Keratinocyte (primary cell): ENCODE data around the gene LRRC27. TPM values are rescaled to one million over a fixed set of nuclear protein-coding genes. Genes with fewer than 3 reads are reported as not detected.

Experiments
- DNase-seq: peaks from one replicate; pipeline ENCODE4 v3.0.0-alpha.2; 2011; ENCODE audit warnings: low read depth, missing footprints, low spot score
- FAIRE-seq: peaks from 2 replicates; lab custom pipeline; 2011; peaks lifted over from hg19 to GRCh38; lab: Jason Lieb, UNC
- H2AFZ ChIP-seq: 2 replicates; pipeline ENCODE4 v1.6.0; 2012; ENCODE audit warnings: low read length, control low read depth, inconsistent platforms; ENCODE audit not compliant: control insufficient read depth
- H3K27ac ChIP-seq: 2 replicates; pipeline ENCODE4 v1.5.1; 2011; ENCODE audit warnings: low read length; ENCODE audit not compliant: control insufficient read depth, insufficient read depth
- H3K27me3 ChIP-seq: 3 replicates; pipeline ENCODE4 v1.6.0; 2011; ENCODE audit warnings: low read length; ENCODE audit not compliant: control insufficient read depth, insufficient read depth; ENCODE audit errors: extremely low read depth
- H3K36me3 ChIP-seq, 2 experiments: 2 replicates in 1 of 2; 3 replicates in 1 of 2; pipeline ENCODE4 v1.5.1; 2011; ENCODE audit warnings: low read length in 2 of 2, mild to moderate bottlenecking in 1 of 2; ENCODE audit not compliant: control insufficient read depth in 2 of 2, insufficient read depth in 2 of 2; ENCODE audit errors: extremely low read depth in 1 of 2
- H3K4me1 ChIP-seq: 3 replicates; pipeline ENCODE4 v1.5.1; 2011; ENCODE audit warnings: low read length; ENCODE audit not compliant: control insufficient read depth, insufficient read depth; ENCODE audit errors: extremely low read depth
- H3K4me2 ChIP-seq: 3 replicates; pipeline ENCODE4 v1.6.0; 2011; ENCODE audit warnings: low read depth, low read length; ENCODE audit not compliant: control insufficient read depth, insufficient read depth; ENCODE audit errors: extremely low read depth
- H3K4me3 ChIP-seq, 3 experiments: fragments of 200-600 bp in 1 of 3; sonication (generic) in 1 of 3; 2 replicates in 2 of 3; 3 replicates in 1 of 3; pipeline ENCODE4 v1.5.1; 2011 to 2016; ENCODE audit warnings: low read length in 3 of 3, mild to moderate bottlenecking in 3 of 3, control low read depth in 2 of 3, inconsistent platforms in 1 of 3, low read depth in 1 of 3, mixed read lengths in 1 of 3, mixed run types in 1 of 3, moderate library complexity in 1 of 3; ENCODE audit not compliant: control insufficient read depth in 2 of 3, insufficient read depth in 2 of 3; ENCODE audit errors: extremely low read depth in 1 of 3
- H3K79me2 ChIP-seq: 2 replicates; pipeline ENCODE4 v1.6.0; 2012; ENCODE audit warnings: low read length; ENCODE audit not compliant: control insufficient read depth, insufficient read depth
- H3K9ac ChIP-seq: 3 replicates; pipeline ENCODE4 v1.6.0; 2011; ENCODE audit warnings: low read length; ENCODE audit not compliant: control insufficient read depth, insufficient read depth; ENCODE audit errors: extremely low read depth
- H3K9me1 ChIP-seq: 3 replicates; pipeline ENCODE4 v1.6.0; 2011; ENCODE audit warnings: low read length; ENCODE audit not compliant: control insufficient read depth, insufficient read depth; ENCODE audit errors: extremely low read depth
- H3K9me3 ChIP-seq: 2 replicates; pipeline ENCODE4 v1.5.1; 2012; ENCODE audit warnings: low read depth, low read length; ENCODE audit not compliant: control insufficient read depth
- H4K20me1 ChIP-seq: 3 replicates; pipeline ENCODE4 v1.6.0; 2011; ENCODE audit warnings: low read length; ENCODE audit not compliant: control insufficient read depth, insufficient read depth; ENCODE audit errors: extremely low read depth
- EZH2 ChIP-seq: IDR thresholded peaks from one replicate; pipeline ENCODE4 v1.6.1; 2012; ENCODE audit warnings: inconsistent platforms, mild to moderate bottlenecking, low read length, moderate library complexity
- dilution Hi-C: fragments of 300-500 bp; cut with MboI; formaldehyde crosslinking; loops from one replicate; pipeline ENCODE4 v1.7.0; 2020; ENCODE audit warnings: low sequenced_read_pairs; ENCODE audit not compliant: extremely low pct_ligation_motif_present
- polyA plus RNA-seq, 5 experiments: library from polyadenylated mRNA; depleted of rRNA in 3 of 5; stranded (reverse) in 3 of 5; stranded (forward) in 1 of 5; unstranded in 1 of 5; fragments of >200 nt; gene quantifications; 1 replicate in 1 of 5; 2 replicates in 3 of 5; 3 replicates in 1 of 5; pipeline versions ENCODE4 v1.2.1 to v1.2.3, GENCODE V29; 2011 to 2012; ENCODE audit warnings: missing spikeins in 2 of 5, low read depth in 1 of 5, low replicate concordance in 1 of 5
- TF ChIP-seq, protein P1 (sequence below), 3 experiments: IDR thresholded peaks in 1 of 3; conservative IDR thresholded peaks in 1 of 3; optimal IDR thresholded peaks in 1 of 3; 2 replicates in 2 of 3; 3 replicates in 1 of 3; pipeline versions ENCODE3 to v1.5.1; 2011; ENCODE audit warnings: low read length in 3 of 3, mild to moderate bottlenecking in 3 of 3, moderate library complexity in 2 of 3, control low read depth in 1 of 3, inconsistent platforms in 1 of 3; ENCODE audit not compliant: insufficient read depth in 2 of 3; ENCODE audit errors: extremely low read depth in 1 of 3

Gene LRRC27
- polyA plus RNA-seq, 1 donor (not counting 4 experiments of a cell fraction or from before 2014, with no cell fraction given) = 3.0 TPM

GRCh38 chr10:132415255-132415654, 83.3 kb downstream of the LRRC27 start:
- Histone ChIP-seq H3K36me3 (peaks cover 2 to 8% of the 10 kb centered on the region in 2 experiments), H2AFZ (no peak overlapping the region), H3K27me3 (no peaks in the 10 kb centered on the region), H3K4me2 (no peak overlapping the region), H3K9ac (no peak overlapping the region), H3K79me2 (peaks cover 8% of the 10 kb centered on the region), H3K27ac (no peak overlapping the region), H3K9me3 (no peaks in the 10 kb centered on the region), H4K20me1 (no peaks in the 10 kb centered on the region), H3K9me1 (no peaks in the 10 kb centered on the region), H3K4me3 (no peak overlapping the region), H3K4me1 (peaks cover 41% of the 10 kb centered on the region)
- dilution Hi-C loops = no loop called here
- TF ChIP-seq EZH2 = no peak
- TF ChIP-seq, protein P1, sequence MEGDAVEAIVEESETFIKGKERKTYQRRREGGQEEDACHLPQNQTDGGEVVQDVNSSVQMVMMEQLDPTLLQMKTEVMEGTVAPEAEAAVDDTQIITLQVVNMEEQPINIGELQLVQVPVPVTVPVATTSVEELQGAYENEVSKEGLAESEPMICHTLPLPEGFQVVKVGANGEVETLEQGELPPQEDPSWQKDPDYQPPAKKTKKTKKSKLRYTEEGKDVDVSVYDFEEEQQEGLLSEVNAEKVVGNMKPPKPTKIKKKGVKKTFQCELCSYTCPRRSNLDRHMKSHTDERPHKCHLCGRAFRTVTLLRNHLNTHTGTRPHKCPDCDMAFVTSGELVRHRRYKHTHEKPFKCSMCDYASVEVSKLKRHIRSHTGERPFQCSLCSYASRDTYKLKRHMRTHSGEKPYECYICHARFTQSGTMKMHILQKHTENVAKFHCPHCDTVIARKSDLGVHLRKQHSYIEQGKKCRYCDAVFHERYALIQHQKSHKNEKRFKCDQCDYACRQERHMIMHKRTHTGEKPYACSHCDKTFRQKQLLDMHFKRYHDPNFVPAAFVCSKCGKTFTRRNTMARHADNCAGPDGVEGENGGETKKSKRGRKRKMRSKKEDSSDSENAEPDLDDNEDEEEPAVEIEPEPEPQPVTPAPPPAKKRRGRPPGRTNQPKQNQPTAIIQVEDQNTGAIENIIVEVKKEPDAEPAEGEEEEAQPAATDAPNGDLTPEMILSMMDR (optimal IDR thresholded peaks at IDR 0.05 in 1 of 3, IDR thresholded peaks at IDR 0.05 in 1 of 3, conservative IDR thresholded peaks at IDR 0.05 in 1 of 3; ENCODE audit: extremely low read depth in 1 of 3, insufficient read depth in 2 of 3, low read length in 3 of 3) = no peak
- DNase-seq = no peak
- FAIRE-seq = no peak

DNA sequence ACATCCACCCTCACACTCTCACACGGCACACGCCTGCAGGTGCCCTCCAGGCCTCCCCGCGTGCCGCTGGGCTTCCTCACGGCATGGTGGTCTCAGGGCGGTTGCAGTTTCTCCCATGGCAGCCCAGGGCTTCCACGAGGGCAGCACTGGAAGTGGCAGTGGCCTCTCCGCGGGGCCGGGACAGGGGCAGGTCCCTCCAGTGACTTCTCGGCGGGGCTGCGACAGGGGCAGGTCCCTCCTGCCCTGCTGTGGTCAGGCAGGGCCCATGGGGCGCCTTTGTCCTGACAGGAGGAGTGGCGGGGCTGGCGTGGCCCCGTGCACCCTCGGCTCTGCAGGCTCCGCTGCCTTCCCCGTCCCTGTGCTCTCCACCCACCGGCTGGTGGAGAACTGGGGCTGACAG, 84.0 kb downstream of the LRRC27 start:
- Histone ChIP-seq H3K9ac (no peak overlapping the region), H3K27ac (no peak overlapping the region), H4K20me1 (no peaks in the 10 kb centered on the region), H3K4me3 (no peak overlapping the region), H3K79me2 (peaks cover 6% of the 10 kb centered on the region), H3K4me1 (peaks cover 41% of the 10 kb centered on the region), H3K36me3 (peaks cover 0 to 8% of the 10 kb centered on the region in 2 experiments), H2AFZ (no peak overlapping the region), H3K9me3 (no peaks in the 10 kb centered on the region), H3K4me2 (no peak overlapping the region), H3K9me1 (no peaks in the 10 kb centered on the region), H3K27me3 (no peaks in the 10 kb centered on the region)
- dilution Hi-C loops = no loop called here
- FAIRE-seq (no peak), DNase-seq (no peak)
- no peak for TF ChIP-seq EZH2
- TF ChIP-seq, protein P1 (optimal IDR thresholded peaks at IDR 0.05 in 1 of 3, IDR thresholded peaks at IDR 0.05 in 1 of 3, conservative IDR thresholded peaks at IDR 0.05 in 1 of 3; ENCODE audit: extremely low read depth in 1 of 3, insufficient read depth in 2 of 3, low read length in 3 of 3) = no peak
